OCI-LY1 (cell line): ENCODE data around the gene MFAP2.
"Not testable (repeated sequence)": the region's sequence is repeated elsewhere in the genome, so short reads cannot be mapped to it uniquely, and the experiment has no call there.

Experiments
- H2AFZ ChIP-seq: fragments of 200-600 bp; sonication (generic), shearing (Covaris generic); 2 replicates; pipeline ENCODE4 v1.6.0; 2014; ENCODE audit warnings: antibody characterized with exemption, mild to moderate bottlenecking, low read length
- H3F3A ChIP-seq: fragments of 200-600 bp; sonication (generic), shearing (Covaris generic); 2 replicates; pipeline ENCODE4 v1.6.0; 2014; ENCODE audit warnings: mild to moderate bottlenecking, antibody characterized with exemption, low read length, moderate library complexity; ENCODE audit not compliant: insufficient read depth
- H3K27ac ChIP-seq: fragments of 200-600 bp; sonication (generic); 2 replicates; pipeline ENCODE4 v1.5.1; 2014; ENCODE audit warnings: low read length, mixed run types, mild to moderate bottlenecking, low read depth; ENCODE audit not compliant: poor library complexity, severe bottlenecking
- H3K27me3 ChIP-seq: fragments of 200-600 bp; sonication (generic); 2 replicates; pipeline ENCODE4 v1.6.0; 2014; ENCODE audit warnings: antibody characterized with exemption, mild to moderate bottlenecking, low read length, moderate library complexity; ENCODE audit not compliant: insufficient read depth
- H3K36me3 ChIP-seq: fragments of 200-600 bp; sonication (generic); 2 replicates; pipeline ENCODE4 v1.6.1; 2014; ENCODE audit warnings: mild to moderate bottlenecking, antibody characterized with exemption, low read length, moderate library complexity, mixed read lengths; ENCODE audit not compliant: insufficient read depth
- H3K4me1 ChIP-seq: fragments of 200-600 bp; sonication (generic); 2 replicates; pipeline ENCODE4 v1.5.1; 2014; ENCODE audit warnings: mild to moderate bottlenecking, low read length, moderate library complexity; ENCODE audit not compliant: insufficient read depth, severe bottlenecking
- H3K4me2 ChIP-seq: fragments of 200-600 bp; sonication (generic), shearing (Covaris generic); 2 replicates; pipeline ENCODE4 v1.6.1; 2014; ENCODE audit warnings: low read length
- H3K4me3 ChIP-seq: fragments of 200-600 bp; sonication (generic); 2 replicates; pipeline ENCODE4 v1.5.1; 2014; ENCODE audit warnings: low read length, low read depth, mild to moderate bottlenecking, mixed read lengths; ENCODE audit not compliant: poor library complexity, severe bottlenecking
- H3K79me2 ChIP-seq: fragments of 200-600 bp; shearing (Covaris generic); 2 replicates; pipeline ENCODE4 v1.6.1; 2016; ENCODE audit warnings: mixed run types, low read length, mixed read lengths; ENCODE audit not compliant: insufficient read depth
- H3K9ac ChIP-seq: fragments of 200-600 bp; sonication (generic), shearing (Covaris generic); 2 replicates; pipeline ENCODE4 v1.6.1; 2014; ENCODE audit warnings: mild to moderate bottlenecking, low read length, mixed read lengths
- H3K9me2 ChIP-seq: fragments of 200-600 bp; sonication (generic), shearing (Covaris generic); 2 replicates; pipeline ENCODE4 v1.6.1; 2014; ENCODE audit warnings: low read depth, mild to moderate bottlenecking, low read length, mixed read lengths
- H3K9me3 ChIP-seq: fragments of 200-600 bp; shearing (Covaris generic); 2 replicates; pipeline ENCODE4 v1.6.1; 2014; ENCODE audit warnings: low read length, mixed read lengths
- H4K20me1 ChIP-seq: fragments of 200-600 bp; sonication (generic), shearing (Covaris generic); 2 replicates; pipeline ENCODE4 v1.6.0; 2016; ENCODE audit warnings: mild to moderate bottlenecking, low read length; ENCODE audit not compliant: insufficient read depth
- EZH2 ChIP-seq: fragments of 200-600 bp; sonication (generic), shearing (Covaris generic); IDR thresholded peaks from 2 replicates; pipeline ENCODE4 v1.8.0; 2017; ENCODE audit warnings: borderline replicate concordance, mixed run types, mild to moderate bottlenecking, antibody characterized with exemption, low read length, moderate library complexity, mixed read lengths
- TF ChIP-seq, protein P1 (sequence below): fragments of 200-600 bp; sonication (generic), shearing (Covaris generic); IDR thresholded peaks from 2 replicates; pipeline ENCODE4 v1.5.1; 2017; ENCODE audit warnings: mild to moderate bottlenecking, antibody characterized with exemption, low read length, moderate library complexity, mixed read lengths

The MFAP2 gene

DNA sequence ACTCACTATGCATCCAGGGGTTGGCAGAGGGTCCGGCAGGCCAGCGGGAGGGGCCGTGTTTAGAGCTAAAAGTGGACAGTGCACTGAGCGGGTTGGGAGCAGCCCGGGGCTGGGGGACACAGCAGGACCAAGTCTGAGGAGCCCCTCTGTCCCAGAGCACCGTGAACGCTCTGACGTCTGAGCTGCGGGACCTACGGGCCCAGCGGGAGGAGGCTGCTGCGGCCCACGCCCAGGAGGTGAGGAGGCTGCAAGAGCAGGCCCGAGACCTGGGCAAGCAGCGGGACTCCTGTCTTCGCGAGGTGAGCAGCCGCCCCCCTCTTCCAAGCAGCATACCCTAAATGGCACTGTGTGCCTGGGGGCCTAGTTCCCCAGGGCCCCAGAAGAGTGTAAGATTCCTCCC is 25.8 kb downstream of the MFAP2 start:
- Histone ChIP-seq H3K36me3 (no peaks in the 10 kb centered on the region), H3K4me2 (no peak overlapping the region), H3K79me2 (no peaks in the 10 kb centered on the region), H3F3A (no peaks in the 10 kb centered on the region), H3K4me1 (no peaks in the 10 kb centered on the region), H3K4me3 (no peak overlapping the region), H4K20me1 (no peaks in the 10 kb centered on the region), H3K9ac (no peak overlapping the region), H3K27ac (no peak overlapping the region), H2AFZ (no peak overlapping the region), H3K9me2 (no peaks in the 10 kb centered on the region), H3K9me3 (no peaks in the 10 kb centered on the region), H3K27me3 (peaks cover 6% of the 10 kb centered on the region; the same call in 1 of the 2 replicates)
- no peak for TF ChIP-seq EZH2
- TF ChIP-seq, protein P1, sequence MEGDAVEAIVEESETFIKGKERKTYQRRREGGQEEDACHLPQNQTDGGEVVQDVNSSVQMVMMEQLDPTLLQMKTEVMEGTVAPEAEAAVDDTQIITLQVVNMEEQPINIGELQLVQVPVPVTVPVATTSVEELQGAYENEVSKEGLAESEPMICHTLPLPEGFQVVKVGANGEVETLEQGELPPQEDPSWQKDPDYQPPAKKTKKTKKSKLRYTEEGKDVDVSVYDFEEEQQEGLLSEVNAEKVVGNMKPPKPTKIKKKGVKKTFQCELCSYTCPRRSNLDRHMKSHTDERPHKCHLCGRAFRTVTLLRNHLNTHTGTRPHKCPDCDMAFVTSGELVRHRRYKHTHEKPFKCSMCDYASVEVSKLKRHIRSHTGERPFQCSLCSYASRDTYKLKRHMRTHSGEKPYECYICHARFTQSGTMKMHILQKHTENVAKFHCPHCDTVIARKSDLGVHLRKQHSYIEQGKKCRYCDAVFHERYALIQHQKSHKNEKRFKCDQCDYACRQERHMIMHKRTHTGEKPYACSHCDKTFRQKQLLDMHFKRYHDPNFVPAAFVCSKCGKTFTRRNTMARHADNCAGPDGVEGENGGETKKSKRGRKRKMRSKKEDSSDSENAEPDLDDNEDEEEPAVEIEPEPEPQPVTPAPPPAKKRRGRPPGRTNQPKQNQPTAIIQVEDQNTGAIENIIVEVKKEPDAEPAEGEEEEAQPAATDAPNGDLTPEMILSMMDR, result no peak

GRCh38 chr1:16952376-16952775 is 28.0 kb downstream of the MFAP2 start:
- not testable (repeated sequence) for H4K20me1 ChIP-seq, H3K79me2 ChIP-seq, H3K9me2 ChIP-seq, H3K4me1 ChIP-seq, H3K9ac ChIP-seq, H3K27ac ChIP-seq, H3F3A ChIP-seq, H2AFZ ChIP-seq, H3K36me3 ChIP-seq, H3K27me3 ChIP-seq, H3K4me3 ChIP-seq, H3K4me2 ChIP-seq, H3K9me3 ChIP-seq

GRCh38 chr1:16949026-16949425 is 31.4 kb downstream of the MFAP2 start:
- H3K4me1 ChIP-seq, H3K9me2 ChIP-seq, H3K79me2 ChIP-seq, H3F3A ChIP-seq, H4K20me1 ChIP-seq, H3K27ac ChIP-seq, H3K27me3 ChIP-seq, H2AFZ ChIP-seq, H3K36me3 ChIP-seq, H3K9ac ChIP-seq, H3K4me2 ChIP-seq, H3K4me3 ChIP-seq, H3K9me3 ChIP-seq: not testable (repeated sequence)

GRCh38 chr1:16948282-16948891 is 32.0 kb downstream of the MFAP2 start:
- not testable (repeated sequence) for H3K27me3 ChIP-seq, H3K4me2 ChIP-seq, H3K79me2 ChIP-seq, H3K9me2 ChIP-seq, H3K9ac ChIP-seq, H2AFZ ChIP-seq, H4K20me1 ChIP-seq, H3K4me1 ChIP-seq, H3F3A ChIP-seq, H3K9me3 ChIP-seq, H3K27ac ChIP-seq, H3K36me3 ChIP-seq, H3K4me3 ChIP-seq

- Histone ChIP-seq H2AFZ (no peak overlapping the region), H3K27ac (no peak overlapping the region), H3K9me3 (no peaks in the 10 kb centered on the region), H3F3A (no peaks in the 10 kb centered on the region), H3K79me2 (no peaks in the 10 kb centered on the region), H3K9me2 (no peaks in the 10 kb centered on the region), H4K20me1 (no peaks in the 10 kb centered on the region), H3K4me3 (no peak overlapping the region), H3K36me3 (no peaks in the 10 kb centered on the region), H3K27me3 (no peaks in the 10 kb centered on the region), H3K4me2 (no peak overlapping the region), H3K4me1 (no peaks in the 10 kb centered on the region), H3K9ac (no peak overlapping the region)
- TF ChIP-seq EZH2, result no peak
These were observed 33.8 kb downstream of the MFAP2 start for GRCh38 chr1:16946646-16947045.

GRCh38 chr1:16946185-16946584 is 34.2 kb downstream of the MFAP2 start:
- not testable (repeated sequence) for H3K9ac ChIP-seq, H4K20me1 ChIP-seq, H2AFZ ChIP-seq, H3F3A ChIP-seq, H3K79me2 ChIP-seq, H3K36me3 ChIP-seq, H3K4me3 ChIP-seq, H3K9me3 ChIP-seq, H3K4me2 ChIP-seq, H3K27ac ChIP-seq, H3K27me3 ChIP-seq, H3K9me2 ChIP-seq, H3K4me1 ChIP-seq

GRCh38 chr1:16945512-16945911 is 34.9 kb downstream of the MFAP2 start:
- not testable (repeated sequence) for H3F3A ChIP-seq, H3K36me3 ChIP-seq, H3K9me2 ChIP-seq, H3K27ac ChIP-seq, H3K4me2 ChIP-seq, H3K9me3 ChIP-seq, H3K79me2 ChIP-seq, H2AFZ ChIP-seq, H4K20me1 ChIP-seq, H3K4me3 ChIP-seq, H3K9ac ChIP-seq, H3K4me1 ChIP-seq, H3K27me3 ChIP-seq
